NCI-H2196 treated with DMSO at 0.1 percent for 48 hours (cell line): ENCODE measurements around the gene ADTRP.

Source experiments
- DNase-seq: peaks from one replicate; lab custom pipeline; 2025; ENCODE audit not compliant: unreplicated experiment; lab: John Stamatoyannopoulos, UW

Gene ADTRP

DNA sequence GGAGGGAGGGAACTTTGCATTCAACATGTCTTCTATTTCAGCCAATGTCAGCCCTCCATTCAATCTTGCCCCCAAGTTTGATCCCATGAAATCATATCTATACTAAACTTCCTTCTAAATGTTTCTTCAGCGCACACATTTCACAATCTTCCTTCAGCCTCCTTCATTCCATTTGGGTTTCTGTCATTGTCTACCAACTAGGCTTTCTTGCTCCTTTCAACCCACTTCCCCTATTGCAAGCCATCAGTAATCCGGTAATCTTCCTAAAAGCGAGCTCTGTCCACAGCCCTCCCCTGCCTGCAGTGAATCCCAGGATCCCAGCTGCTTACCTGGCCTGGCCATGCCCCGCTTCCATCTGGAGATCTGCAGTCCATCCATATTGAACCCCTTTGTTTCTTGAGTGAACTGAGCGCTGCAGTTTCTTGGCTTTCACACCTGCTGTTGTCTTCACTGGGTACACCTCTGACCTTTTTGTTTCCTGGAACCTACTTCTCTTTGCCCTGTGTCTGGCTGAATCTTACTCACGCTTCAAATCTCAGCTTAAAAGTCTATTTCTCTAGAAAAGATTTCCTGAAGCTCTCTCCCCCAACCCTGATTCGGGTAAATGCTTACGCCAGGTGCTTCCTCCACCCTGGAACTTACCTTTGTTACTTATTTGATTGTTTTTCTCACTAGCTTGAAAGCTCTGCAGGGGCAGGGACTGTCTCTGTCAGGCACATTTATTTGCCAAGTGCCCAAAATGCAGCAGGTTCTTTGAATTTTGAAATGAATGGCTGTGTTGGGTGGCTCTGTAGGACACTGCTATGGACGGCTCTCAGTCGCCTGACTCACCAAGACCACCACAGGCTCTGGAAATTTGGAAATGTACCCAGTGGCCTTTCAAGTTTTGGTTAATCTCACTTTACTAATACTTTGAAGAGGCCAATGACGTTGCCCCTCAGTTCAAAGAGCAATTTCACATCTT, 50.3 kb downstream of the ADTRP start:
- no peak for DNase-seq

DNA sequence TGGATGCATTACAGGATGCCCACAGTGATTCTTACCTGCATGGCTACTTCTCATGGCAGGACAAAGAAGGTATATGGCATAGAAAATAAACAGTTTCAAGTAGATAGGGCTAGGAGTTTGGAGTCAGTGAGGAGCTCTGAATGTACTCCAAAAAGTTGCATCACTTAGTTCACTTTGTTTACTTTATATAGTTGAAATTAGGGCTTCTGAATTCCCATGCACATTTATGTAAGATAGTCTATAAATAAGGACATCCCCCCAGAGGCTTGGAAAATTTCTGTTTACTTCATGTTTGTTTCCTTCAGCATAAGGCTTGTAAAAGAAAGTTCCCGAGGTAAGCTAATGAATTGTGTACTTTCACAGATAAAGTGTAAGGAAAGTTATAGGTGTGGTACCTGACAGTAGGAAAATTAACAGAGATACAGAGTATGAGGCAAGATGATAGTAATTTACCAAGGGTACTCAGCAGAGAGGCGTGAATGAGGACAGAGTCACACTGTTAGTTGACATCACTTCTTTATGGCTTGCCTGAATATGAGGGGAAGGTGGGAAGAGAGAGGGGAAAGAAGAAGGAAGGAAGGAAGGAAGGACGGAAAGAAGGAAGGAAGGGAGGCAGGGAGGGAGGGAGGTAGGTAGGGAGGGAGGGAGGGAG, 51.1 kb downstream of the ADTRP start:
- no peak for DNase-seq

DNA sequence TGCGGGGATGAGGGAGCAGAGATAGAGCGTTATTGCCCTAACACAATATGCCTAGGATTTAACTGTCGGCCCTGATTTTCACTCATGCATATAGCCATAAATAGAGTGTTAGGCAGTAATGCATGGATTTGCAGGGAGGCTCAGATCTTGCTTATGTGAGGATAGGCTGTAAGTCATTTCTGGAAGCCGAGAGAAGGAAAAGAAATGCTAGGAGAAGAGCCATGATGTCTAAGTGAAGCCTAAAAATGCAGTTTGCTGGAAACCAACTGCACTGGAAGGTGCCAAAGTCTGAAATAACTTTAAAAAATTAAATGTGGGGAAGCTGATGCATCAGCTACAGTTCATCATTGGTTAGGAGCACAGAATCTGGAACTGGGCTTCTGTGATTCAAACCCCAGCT, 54.3 kb downstream of the ADTRP start:
- no peak for DNase-seq

DNA sequence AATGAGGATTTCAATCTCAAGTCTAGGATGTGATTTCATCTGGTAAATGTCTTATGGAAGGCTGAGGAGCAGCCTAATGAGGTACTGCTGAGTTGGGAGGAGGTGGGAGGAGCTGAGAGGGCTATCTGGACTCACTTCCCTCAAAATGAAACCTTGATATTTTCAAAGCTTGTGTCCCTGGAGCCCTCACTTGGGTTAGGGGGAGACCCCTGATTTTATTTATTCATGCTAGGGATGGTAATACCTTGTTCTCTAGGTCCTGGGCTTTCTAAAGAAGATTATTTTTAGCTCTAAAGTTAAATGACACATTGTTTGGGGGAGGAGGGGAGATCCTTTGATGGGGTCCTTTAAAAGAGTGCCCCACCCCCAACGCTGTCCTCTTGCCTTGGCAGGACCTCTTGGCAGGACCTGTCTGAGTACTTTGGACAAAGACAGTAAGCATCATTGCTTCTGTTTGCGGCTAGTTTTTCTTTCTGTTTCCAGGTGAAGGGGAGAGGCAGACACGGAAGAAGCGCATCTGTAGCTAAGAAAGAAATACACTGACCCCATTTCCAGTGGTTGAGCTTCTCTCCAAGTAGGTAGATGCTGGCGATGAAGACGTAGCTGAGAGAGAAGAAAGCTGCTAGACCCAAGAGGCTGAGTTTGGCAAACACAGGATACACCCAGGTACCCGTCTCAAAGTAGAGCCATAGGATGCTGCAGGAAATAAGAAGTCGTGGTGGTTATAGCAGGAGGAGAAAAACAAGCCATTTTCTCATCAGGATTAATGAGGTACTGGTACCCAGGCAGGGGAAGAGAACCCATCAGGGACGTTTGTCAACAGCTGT, 55.6 kb downstream of the ADTRP start:
- no peak for DNase-seq

DNA sequence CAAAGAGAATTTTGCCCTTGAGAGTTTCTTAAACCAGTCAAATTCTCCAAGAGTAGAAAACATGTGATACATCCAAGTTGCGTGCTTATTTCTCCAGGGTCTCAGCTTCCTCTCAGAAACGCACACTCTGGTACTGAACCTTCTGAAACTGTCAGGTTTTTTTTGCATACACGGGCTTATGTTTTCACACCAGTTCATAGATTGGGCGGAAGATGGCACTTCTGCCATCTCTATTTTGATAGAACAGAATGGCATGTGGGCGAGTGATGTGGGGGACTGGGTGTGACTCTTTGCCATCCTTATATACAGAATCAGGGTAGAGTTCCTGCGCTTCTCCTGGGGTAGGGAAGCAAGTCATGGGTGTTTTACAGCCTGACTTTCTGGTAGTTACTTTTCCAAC, 56.4 kb downstream of the ADTRP start:
- no peak for DNase-seq

GRCh38 chr6:11718463-11718862, 60.1 kb downstream of the ADTRP start:
- DNase-seq, result no peak

- DNase-seq, result no peak
These were observed 60.6 kb downstream of the ADTRP start for GRCh38 chr6:11718031-11718430.

GRCh38 chr6:11714798-11715285, 63.8 kb downstream of the ADTRP start:
- no peak for DNase-seq

- DNase-seq, result no peak
These were observed 64.3 kb downstream of the ADTRP start for GRCh38 chr6:11714116-11714797.

GRCh38 chr6:11712760-11713159, 65.8 kb downstream of the ADTRP start:
- DNase-seq, result no peak

GRCh38 chr6:11711984-11712711, 66.5 kb downstream of the ADTRP start:
- no peak for DNase-seq

- no peak for DNase-seq
These were observed 67.3 kb downstream of the ADTRP start for GRCh38 chr6:11711003-11711983.

DNA sequence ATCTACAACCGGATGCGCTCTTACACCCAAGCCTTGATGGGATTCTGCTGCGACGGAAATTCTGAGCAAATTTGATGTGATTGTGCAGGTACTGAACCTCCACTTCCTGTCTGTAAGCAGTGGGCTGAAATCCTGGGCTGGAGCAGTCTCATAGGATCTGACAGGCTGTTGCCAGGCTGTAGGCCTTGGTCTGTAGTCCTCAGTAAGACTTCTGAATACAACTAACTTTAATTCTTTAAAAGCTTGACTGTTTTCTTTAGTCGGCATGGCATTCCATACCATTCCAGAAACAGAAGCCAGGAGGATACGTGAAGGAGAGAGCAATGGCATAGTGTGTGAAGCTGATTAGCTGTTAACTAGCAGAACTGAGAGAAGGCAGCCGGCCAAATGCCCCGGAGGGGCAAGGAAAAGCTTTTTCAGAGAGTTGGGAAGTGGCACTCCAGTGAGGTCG, 68.3 kb downstream of the ADTRP start:
- no peak for DNase-seq

DNA sequence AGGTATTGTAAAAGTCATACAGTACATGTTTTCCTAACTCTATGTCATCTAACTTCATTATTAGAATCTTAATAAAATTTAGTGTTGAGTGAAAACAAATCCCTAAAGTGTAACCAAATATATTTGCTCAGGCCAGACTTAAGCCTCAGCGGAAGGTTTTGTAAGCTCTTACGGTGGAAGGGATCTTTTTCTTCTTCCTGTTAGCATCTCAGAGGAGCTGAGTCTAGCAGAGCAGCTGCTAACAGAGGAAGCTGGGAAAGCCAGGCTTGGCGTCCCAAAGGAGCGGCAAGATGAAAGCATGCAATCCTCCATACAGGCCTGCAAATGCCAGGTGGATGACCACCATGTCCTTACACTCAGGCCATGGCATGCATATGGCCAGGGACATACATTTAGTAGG, 72.4 kb downstream of the ADTRP start:
- DNase-seq, result no peak

DNA sequence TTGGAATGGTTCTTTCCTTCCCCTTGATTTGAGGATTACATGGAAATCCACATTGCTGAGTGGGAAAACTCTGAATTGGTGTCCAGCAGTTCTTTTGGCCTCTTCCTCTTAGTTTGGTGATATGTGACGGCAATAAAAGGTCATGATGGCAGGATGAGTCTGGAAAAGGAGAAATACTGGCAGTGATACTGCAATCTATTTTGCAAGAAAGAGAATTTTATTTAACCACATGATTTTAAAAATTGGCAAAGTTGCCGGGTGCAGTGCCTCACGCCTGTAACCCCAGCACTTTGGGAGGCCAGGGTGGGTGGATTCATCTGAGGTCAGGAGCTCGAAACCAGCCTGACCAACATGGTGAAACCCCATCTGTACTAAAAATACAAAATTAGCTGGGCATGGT, 73.1 kb downstream of the ADTRP start:
- no peak for DNase-seq

DNA sequence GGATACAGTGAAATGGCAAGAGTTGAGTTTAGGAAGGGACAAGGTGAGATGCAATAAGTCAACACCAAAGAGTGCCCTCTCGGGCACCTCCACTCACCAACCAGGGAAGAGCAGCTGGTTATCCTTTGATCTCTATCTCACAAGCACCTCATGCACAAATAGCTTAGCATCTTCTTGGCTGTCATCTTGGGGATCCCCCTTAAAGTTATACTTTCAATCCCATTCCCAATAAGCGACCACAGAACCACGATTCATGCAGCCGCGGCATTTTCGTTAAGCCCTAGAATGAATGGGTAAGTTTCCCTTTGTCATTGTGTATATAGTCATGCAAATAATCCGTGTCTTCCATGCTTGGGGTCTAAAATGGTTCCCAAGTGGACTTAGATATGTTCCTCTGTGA, 73.5 kb downstream of the ADTRP start:
- DNase-seq, result no peak

GRCh38 chr6:11703725-11704124, 74.9 kb downstream of the ADTRP start:
- no peak for DNase-seq

- no peak for DNase-seq
These were observed 76.0 kb downstream of the ADTRP start for GRCh38 chr6:11702500-11703130.
